Activated CD8-positive, alpha-beta memory T cell treated with anti-CD3 and anti-CD28 coated beads for 1 hour (primary cell): ENCODE data around the gene IFNAR2.
A peak's percentile ranks its signal among the peaks of the same experiment; 100 is the strongest.

Experiments used
- DNase-seq, 2 donors: peaks; one replicate each; pipeline ENCODE4 v3.0.0-alpha.2; 2020; ENCODE audit warnings: low read depth in 1 of 2; ENCODE audit errors: extremely low read depth in 1 of 2

Gene IFNAR2

DNA sequence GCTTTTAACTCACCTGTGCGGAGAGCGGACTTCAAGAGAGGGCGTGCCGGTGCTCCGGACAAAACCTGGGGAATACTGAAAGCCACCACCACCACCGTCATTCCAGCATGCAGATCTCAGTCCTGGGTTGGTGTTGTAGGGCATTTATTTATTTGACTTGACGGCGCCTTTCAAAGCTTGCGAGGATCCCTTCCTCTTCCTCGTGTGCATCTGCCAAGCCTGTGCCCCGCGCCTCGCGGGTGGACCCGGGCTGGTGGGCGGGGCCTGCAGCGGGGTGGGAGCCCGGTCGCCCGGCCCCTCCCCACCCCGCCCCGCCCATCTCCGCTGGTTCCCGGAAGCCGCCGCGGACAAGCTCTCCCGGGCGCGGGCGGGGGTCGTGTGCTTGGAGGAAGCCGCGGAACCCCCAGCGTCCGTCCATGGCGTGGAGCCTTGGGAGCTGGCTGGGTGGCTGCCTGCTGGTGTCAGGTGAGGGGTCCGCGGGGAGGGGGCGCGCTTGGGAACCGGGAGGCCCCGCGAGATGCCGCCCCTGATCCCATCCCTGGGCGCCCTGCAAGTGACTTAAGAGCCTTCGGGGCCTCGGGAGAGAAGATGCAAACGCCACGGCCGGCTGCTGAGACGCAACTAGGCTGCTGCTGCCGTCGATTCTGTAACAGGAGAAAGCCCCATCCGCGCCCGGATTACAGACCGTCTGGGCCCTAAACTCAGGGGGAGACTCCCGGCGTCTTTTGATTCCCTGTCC is 36.5 kb downstream of the IFNAR2 start, which contains the start of gene IL10RB:
TSS of gene IL10RB (plus strand) at position 318 of the 739 bp plus-strand sequence. CDS start at position 417, 99 bp downstream.
- DNase-seq = peak; percentile 19 to 66

GRCh38 chr21:33266789-33267135 is 37.0 kb downstream of the IFNAR2 start:
- DNase-seq = no peak

- no peak for DNase-seq
These were observed 37.5 kb downstream of the IFNAR2 start for GRCh38 chr21:33267250-33267649.

DNA sequence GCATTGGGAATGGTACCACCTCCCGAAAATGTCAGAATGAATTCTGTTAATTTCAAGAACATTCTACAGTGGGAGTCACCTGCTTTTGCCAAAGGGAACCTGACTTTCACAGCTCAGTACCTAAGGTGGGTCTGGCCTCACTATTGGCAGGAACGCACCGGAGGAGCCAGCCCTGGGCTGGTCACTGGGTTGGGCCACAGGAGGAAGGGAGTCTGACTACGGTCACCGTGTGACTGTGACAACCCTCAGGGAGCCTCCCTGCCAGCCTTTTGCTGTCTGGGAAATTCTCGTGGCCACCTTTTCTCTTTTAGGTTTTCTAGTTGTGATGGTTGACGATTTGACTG is 38.6 kb downstream of the IFNAR2 start:
- no peak for DNase-seq

- DNase-seq = peak in 1 of 2 donors; percentile 14
These were observed 39.2 kb downstream of the IFNAR2 start for GRCh38 chr21:33268737-33269441.

DNA sequence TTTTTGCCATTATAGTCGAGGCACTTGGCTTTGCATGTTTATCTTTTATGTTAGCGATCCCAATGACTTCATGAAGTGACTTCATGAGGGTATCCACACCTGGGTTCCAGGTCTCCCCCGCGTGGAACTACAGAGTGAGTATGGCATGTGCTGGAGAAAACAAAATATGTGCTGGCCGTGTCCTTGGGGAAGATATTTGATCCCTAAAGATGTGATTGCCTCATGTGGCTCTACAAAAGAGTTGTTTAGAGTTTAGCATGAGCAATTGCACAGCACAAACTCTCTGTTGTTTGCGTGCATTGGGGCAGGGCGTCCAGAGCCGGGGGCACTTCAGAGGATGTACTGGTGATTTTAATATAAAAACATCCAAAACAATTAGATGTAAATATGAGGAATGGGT is 41.2 kb downstream of the IFNAR2 start:
- no peak for DNase-seq

DNA sequence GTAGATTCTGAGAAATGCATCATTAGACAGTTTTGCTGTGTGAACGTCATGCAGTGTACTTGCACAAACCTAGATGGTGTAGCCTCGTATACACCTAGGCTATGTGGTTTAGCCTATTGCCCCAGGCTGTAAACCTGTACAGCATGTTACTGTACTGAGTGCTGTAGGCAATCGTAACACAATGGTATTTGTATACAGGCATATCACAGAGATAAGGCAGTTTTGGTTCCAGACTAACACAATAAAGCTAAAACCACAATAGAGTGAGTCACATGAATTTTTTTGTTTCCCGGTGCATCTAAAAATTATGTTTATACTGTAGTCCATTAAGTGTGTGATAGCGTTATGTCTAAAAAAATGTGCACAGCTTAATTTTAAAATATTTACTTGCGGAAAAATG is 43.3 kb downstream of the IFNAR2 start:
- DNase-seq = no peak

DNA sequence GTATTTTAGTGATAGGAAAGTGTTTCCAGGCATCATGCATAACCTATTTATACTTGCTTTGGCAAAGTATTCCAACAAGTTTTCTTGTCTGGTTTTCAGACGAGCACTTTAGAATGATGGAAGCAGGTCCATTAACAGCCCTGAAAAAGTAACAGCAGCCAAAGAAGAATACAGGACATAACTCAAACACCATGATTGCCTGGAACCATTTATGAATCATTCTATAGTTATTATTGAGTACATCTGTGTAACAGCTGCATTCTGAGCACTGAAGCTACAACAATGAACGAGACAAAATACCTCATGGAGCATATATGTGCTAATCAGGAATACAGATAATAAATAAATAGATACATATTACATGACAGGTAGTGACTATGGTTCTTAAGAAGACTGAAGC is 49.0 kb downstream of the IFNAR2 start:
- DNase-seq = no peak

GRCh38 chr21:33279330-33279820 is 49.6 kb downstream of the IFNAR2 start:
- DNase-seq = no peak
